ENCODE data around the gene VWA8. TPM values are rescaled to one million over a fixed set of nuclear protein-coding genes. Genes with fewer than 3 reads are reported as not detected.
A peak's percentile ranks its signal among the peaks of the same experiment; 100 is the strongest.
"Not testable (repeated sequence)": the region's sequence is repeated elsewhere in the genome, so short reads cannot be mapped to it uniquely, and the experiment has no call there.

Gene VWA8
- total RNA-seq, 4 donors from 2014 or later: 27.7 to 47.7 (median 39.5) TPM

DNA sequence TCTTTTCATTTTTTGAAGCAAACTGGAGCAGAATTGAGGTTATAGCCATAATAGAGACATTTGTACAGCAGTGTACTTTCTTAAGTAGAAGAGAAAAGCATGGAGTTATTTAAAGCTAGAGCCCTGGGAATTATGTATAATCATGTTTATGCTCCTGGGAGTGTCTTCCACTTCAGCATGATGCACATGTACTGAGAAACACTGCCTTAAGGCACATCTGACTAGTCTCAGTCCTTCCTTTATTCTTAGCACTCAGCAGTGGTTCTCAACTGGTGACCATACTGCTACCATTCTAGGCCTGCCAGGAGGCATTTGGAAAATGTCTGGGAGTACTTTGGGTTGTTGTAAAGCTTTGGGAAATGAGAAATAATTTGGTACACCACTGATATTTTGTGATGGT lies 45.8 kb downstream of the VWA8 start:
- Histone ChIP-seq H3K36me3 (no peaks in the 10 kb centered on the region), H3K27ac (no peak overlapping the region), H3K27me3 (no peaks in the 10 kb centered on the region), H3K9me3 (no peaks in the 10 kb centered on the region), H3K4me1 (no peaks in the 10 kb centered on the region), H3K4me3 (no peak overlapping the region)
- TF ChIP-seq, protein P1, sequence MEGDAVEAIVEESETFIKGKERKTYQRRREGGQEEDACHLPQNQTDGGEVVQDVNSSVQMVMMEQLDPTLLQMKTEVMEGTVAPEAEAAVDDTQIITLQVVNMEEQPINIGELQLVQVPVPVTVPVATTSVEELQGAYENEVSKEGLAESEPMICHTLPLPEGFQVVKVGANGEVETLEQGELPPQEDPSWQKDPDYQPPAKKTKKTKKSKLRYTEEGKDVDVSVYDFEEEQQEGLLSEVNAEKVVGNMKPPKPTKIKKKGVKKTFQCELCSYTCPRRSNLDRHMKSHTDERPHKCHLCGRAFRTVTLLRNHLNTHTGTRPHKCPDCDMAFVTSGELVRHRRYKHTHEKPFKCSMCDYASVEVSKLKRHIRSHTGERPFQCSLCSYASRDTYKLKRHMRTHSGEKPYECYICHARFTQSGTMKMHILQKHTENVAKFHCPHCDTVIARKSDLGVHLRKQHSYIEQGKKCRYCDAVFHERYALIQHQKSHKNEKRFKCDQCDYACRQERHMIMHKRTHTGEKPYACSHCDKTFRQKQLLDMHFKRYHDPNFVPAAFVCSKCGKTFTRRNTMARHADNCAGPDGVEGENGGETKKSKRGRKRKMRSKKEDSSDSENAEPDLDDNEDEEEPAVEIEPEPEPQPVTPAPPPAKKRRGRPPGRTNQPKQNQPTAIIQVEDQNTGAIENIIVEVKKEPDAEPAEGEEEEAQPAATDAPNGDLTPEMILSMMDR (IDR thresholded peaks at IDR 0.05): no peak
- TF ChIP-seq POLR2A (IDR thresholded peaks at IDR 0.05): no peak
- no peak for DNase-seq

DNA sequence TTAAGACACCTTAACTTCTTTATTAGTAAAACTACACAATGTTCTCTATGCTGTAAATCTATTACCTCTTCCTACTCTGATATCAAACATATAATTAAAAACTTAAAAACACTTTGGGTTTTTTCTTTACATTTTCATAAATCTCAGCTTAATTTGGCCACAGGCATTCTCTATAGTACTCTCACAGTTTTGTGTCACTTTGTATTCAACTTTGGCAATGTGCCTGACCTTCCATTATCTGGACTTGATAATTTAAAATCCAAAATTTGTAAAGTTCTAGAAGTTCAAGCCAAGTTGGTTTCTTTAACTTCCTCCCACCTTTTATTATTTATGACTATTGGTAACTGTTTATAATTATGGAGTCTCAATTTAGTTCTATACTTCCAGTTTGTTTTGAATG lies 46.4 kb downstream of the VWA8 start:
- Histone ChIP-seq H3K36me3 (no peaks in the 10 kb centered on the region), H3K4me3 (no peak overlapping the region), H3K27ac (no peak overlapping the region), H3K4me1 (no peaks in the 10 kb centered on the region), H3K9me3 (no peaks in the 10 kb centered on the region), H3K27me3 (no peaks in the 10 kb centered on the region)
- TF ChIP-seq, protein P1 (IDR thresholded peaks at IDR 0.05): no peak
- no peak for TF ChIP-seq POLR2A (IDR thresholded peaks at IDR 0.05)
- DNase-seq: no peak

DNA sequence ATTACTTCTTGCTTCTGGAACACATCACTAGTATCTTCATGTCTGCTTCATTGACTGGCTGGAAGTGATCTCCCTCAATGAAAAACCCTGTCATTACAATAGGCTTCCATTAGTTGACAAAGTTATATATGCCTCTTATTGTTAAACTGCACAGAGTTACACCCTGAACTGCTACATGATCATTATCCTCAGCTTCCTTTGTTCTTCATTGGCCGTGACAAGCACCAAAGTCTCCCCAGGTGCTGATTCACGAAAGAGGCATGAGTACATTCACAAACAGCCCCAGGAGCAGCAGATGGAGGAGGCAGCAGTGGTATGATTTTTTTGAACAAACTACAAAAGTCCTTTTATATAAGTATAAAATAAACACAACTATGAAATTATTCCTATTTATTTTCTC lies 51.4 kb downstream of the VWA8 start:
- Histone ChIP-seq H3K4me3 (no peak overlapping the region), H3K27me3 (no peaks in the 10 kb centered on the region), H3K27ac (no peak overlapping the region), H3K9me3 (no peaks in the 10 kb centered on the region), H3K4me1 (no peaks in the 10 kb centered on the region), H3K36me3 (peaks cover 0 to 6% (median 0%) of the 10 kb centered on the region in 3 donors)
- no peak for DNase-seq
- no peak for TF ChIP-seq POLR2A (IDR thresholded peaks at IDR 0.05)
- TF ChIP-seq, protein P1 (IDR thresholded peaks at IDR 0.05): no peak

DNA sequence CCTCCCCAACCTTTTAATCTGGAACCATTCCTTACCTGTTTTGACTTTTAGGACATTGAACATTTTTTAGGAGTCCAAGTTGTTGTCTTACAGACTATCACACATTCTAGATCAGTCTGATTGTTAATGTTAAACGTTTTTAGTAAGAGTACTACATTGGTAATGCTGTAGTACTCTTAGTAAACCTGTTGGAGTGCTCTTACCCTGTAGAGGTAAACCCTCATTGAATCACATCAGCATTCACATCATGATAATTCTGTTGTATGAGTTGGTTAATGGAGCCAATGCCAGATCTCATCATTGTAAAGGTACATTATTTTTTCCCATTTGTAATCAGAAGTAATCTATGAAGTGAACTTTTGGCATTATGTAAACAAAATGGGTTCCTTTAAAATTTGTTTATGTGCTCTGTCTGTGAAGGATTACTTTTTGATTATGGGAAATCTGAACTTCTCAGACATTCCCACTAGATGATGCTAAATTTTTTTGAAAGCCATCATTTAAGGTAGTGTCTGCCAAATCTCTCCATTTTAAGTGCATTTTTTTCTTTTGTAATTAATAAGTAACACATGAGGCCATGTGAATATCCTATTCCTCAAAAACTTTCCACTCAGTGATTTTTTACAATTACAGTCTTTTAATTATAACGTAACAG lies 55.2 kb downstream of the VWA8 start:
- no peaks in the 10 kb centered on the region for H3K4me1 ChIP-seq
- H3K27ac ChIP-seq: no peak overlapping the region
- no peaks in the 10 kb centered on the region for H3K9me3 ChIP-seq
- no peak overlapping the region for H3K4me3 ChIP-seq
- TF ChIP-seq, protein P1 (IDR thresholded peaks at IDR 0.05): peak in 4 of 6 experiments; percentile 50 to 82 (median 78)
- no peak for TF ChIP-seq POLR2A (IDR thresholded peaks at IDR 0.05)
- no peak for DNase-seq
- H3K36me3 ChIP-seq: peaks cover 0 to 6% (median 0%) of the 10 kb centered on the region in 3 donors
- H3K27me3 ChIP-seq: no peaks in the 10 kb centered on the region

DNA sequence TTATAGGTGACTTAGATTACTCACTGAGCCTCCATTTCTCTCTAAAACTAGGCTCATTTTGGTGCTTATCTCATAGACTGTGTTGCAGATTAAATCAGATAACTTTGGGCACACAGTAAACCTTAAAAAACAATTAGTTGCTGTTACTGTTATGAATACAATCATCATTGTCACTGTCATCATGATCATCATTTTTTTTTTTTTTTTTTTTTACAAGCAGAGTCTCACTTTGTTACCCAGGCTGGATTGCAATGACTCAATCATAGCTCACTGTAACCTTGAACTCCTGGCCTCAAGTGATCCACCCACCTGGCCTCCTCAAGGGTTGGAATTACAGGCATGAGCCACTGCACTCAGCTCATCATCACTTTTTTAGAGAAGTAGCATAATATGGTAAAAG lies 60.0 kb downstream of the VWA8 start:
- H3K27me3 ChIP-seq: no peaks in the 10 kb centered on the region
- no peaks in the 10 kb centered on the region for H3K36me3 ChIP-seq
- no peak for DNase-seq
- no peak overlapping the region for H3K27ac ChIP-seq
- TF ChIP-seq, protein P1 (IDR thresholded peaks at IDR 0.05): no peak
- TF ChIP-seq POLR2A (IDR thresholded peaks at IDR 0.05): no peak
- H3K9me3 ChIP-seq: no peaks in the 10 kb centered on the region
- no peak overlapping the region for H3K4me3 ChIP-seq
- no peaks in the 10 kb centered on the region for H3K4me1 ChIP-seq

DNA sequence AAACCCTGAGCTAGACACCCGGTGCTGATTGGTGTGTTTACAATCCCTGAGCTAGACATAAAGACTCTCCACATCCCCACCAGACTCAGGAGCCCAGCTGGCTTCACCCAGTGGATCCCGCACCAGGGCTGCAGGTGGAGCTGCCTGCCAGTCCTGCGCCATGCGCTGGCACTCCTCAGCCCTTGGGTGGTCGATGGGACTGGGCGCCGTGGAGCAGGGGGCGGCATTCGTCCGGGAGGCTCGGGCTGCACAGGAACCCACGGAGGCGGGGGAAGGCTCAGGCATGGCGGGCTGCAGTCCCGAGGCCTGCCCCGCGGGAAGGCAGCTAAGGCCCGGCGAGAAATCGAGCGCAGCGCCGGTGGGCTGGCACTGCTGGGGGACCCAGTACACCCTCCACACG lies 62.5 kb downstream of the VWA8 start:
- not testable (repeated sequence) for H3K4me1 ChIP-seq, DNase-seq, H3K4me3 ChIP-seq, H3K27me3 ChIP-seq, H3K27ac ChIP-seq, H3K9me3 ChIP-seq, H3K36me3 ChIP-seq
